H9 (cell line): Measurements from ENCODE around the gene LEFTY1. TPM values are rescaled to one million over a fixed set of nuclear protein-coding genes. Genes with fewer than 3 reads are reported as not detected.
A peak's percentile ranks its signal among the peaks of the same experiment; 100 is the strongest.

Source experiments
- DNase-seq: peaks from one replicate; pipeline ENCODE4 v3.0.0-alpha.2; 2017
- H2AFZ ChIP-seq: one replicate; pipeline ENCODE4 v1.6.1; 2013; ENCODE audit warnings: mild to moderate bottlenecking, low read length, control low read depth, moderate library complexity
- H2AK5ac ChIP-seq: 2 replicates; pipeline ENCODE4 v1.6.1; 2013; ENCODE audit warnings: low read length, control low read depth, mixed read lengths; ENCODE audit not compliant: insufficient read length
- H2BK120ac ChIP-seq: one replicate; pipeline ENCODE4 v1.6.1; 2013; ENCODE audit warnings: low read depth, mild to moderate bottlenecking, low read length, control low read depth, inconsistent platforms; ENCODE audit not compliant: poor library complexity, severe bottlenecking
- H2BK12ac ChIP-seq: 2 replicates; pipeline ENCODE4 v1.6.1; 2013; ENCODE audit warnings: low read length, control low read depth, mixed read lengths, low read depth; ENCODE audit not compliant: insufficient read length
- H2BK15ac ChIP-seq: 2 replicates; pipeline ENCODE4 v1.6.1; 2013; ENCODE audit warnings: low read depth, low read length, control low read depth
- H2BK20ac ChIP-seq: one replicate; pipeline ENCODE4 v1.6.1; 2013; ENCODE audit warnings: low read depth, mild to moderate bottlenecking, low read length, control low read depth, inconsistent platforms; ENCODE audit not compliant: poor library complexity, severe bottlenecking
- H2BK5ac ChIP-seq: 2 replicates; pipeline ENCODE4 v1.6.1; 2013; ENCODE audit warnings: low read length, control low read depth, mixed read lengths; ENCODE audit not compliant: insufficient read length
- H3K14ac ChIP-seq: 2 replicates; pipeline ENCODE4 v1.6.1; 2013; ENCODE audit warnings: low read length, control low read depth; ENCODE audit not compliant: insufficient read depth
- H3K18ac ChIP-seq: 2 replicates; pipeline ENCODE4 v1.6.1; 2013; ENCODE audit warnings: low read depth, mild to moderate bottlenecking, mixed read lengths, low read length, control low read depth; ENCODE audit not compliant: insufficient read length
- H3K23ac ChIP-seq: 2 replicates; pipeline ENCODE4 v1.6.1; 2013; ENCODE audit warnings: low read length, control low read depth, mixed read lengths, low read depth; ENCODE audit not compliant: insufficient read length
- H3K23me2 ChIP-seq: 2 replicates; pipeline ENCODE4 v1.6.1; 2013; ENCODE audit warnings: low read depth, mild to moderate bottlenecking, mixed read lengths, low read length, control low read depth; ENCODE audit not compliant: insufficient read length, poor library complexity, severe bottlenecking
- H3K27ac ChIP-seq: 2 replicates; pipeline ENCODE4 v1.5.1; 2013; ENCODE audit warnings: low read length, control low read depth, mixed read lengths, low read depth; ENCODE audit not compliant: insufficient read length
- H3K27me3 ChIP-seq: 2 replicates; pipeline ENCODE4 v1.6.1; 2013; ENCODE audit warnings: low read length, control low read depth, inconsistent platforms; ENCODE audit not compliant: insufficient read depth
- H3K4ac ChIP-seq: 2 replicates; pipeline ENCODE4 v1.6.1; 2013; ENCODE audit warnings: low read depth, mild to moderate bottlenecking, control low read depth, inconsistent platforms, low read length, moderate library complexity
- H3K4me1 ChIP-seq: 2 replicates; pipeline ENCODE4 v1.6.1; 2013; ENCODE audit warnings: low read length, control low read depth, inconsistent platforms; ENCODE audit not compliant: insufficient read depth
- H3K4me2 ChIP-seq: 2 replicates; pipeline ENCODE4 v1.6.1; 2013; ENCODE audit warnings: low read length, control low read depth, mixed read lengths; ENCODE audit not compliant: insufficient read length, insufficient read depth
- H3K56ac ChIP-seq: 2 replicates; pipeline ENCODE4 v1.6.1; 2013; ENCODE audit warnings: low read depth, mild to moderate bottlenecking, mixed read lengths, low read length, control low read depth; ENCODE audit not compliant: insufficient read length
- H3K79me1 ChIP-seq: 2 replicates; pipeline ENCODE4 v1.6.1; 2013; ENCODE audit warnings: low read depth, mild to moderate bottlenecking, moderate library complexity, low read length, control low read depth, inconsistent platforms; ENCODE audit not compliant: insufficient read depth, poor library complexity, severe bottlenecking
- H3K79me2 ChIP-seq: 2 replicates; pipeline ENCODE4 v1.6.1; 2013; ENCODE audit warnings: low read length, control low read depth, inconsistent platforms; ENCODE audit not compliant: insufficient read depth
- H3K9ac ChIP-seq: 2 replicates; pipeline ENCODE4 v1.6.1; 2013; ENCODE audit warnings: low read length, control low read depth, mixed read lengths; ENCODE audit not compliant: insufficient read length; ENCODE audit errors: extremely low read depth
- H3K9me3 ChIP-seq: one replicate; pipeline ENCODE4 v1.6.1; 2013; ENCODE audit warnings: low read depth, low read length, inconsistent platforms; ENCODE audit not compliant: control insufficient read depth
- H3T11ph ChIP-seq: one replicate; pipeline ENCODE4 v1.6.1; 2013; ENCODE audit warnings: mild to moderate bottlenecking, low read length, control low read depth, inconsistent platforms
- H4K20me1 ChIP-seq: one replicate; pipeline ENCODE4 v1.6.1; 2013; ENCODE audit not compliant: control insufficient read depth, insufficient read length, insufficient read depth
- H4K5ac ChIP-seq: 2 replicates; pipeline ENCODE4 v1.6.1; 2013; ENCODE audit warnings: low read depth, mild to moderate bottlenecking, mixed read lengths, low read length, control low read depth; ENCODE audit not compliant: insufficient read length
- H4K8ac ChIP-seq: replicated peaks from 2 replicates; pipeline ENCODE4 v1.6.1; 2013; ENCODE audit warnings: low read length, control low read depth, mixed read lengths, low read depth; ENCODE audit not compliant: insufficient read length
- H4K91ac ChIP-seq: 2 replicates; pipeline ENCODE4 v1.6.1; 2013; ENCODE audit warnings: low read depth, mild to moderate bottlenecking, moderate library complexity, mixed read lengths, low read length, control low read depth; ENCODE audit not compliant: insufficient read length
- H3K27ac Mint-ChIP-seq, 3 experiments: 2 replicates in 2 of 3; 3 replicates in 1 of 3; pipeline ENCODE4 v1.8.0; 2020 to 2021; ENCODE audit warnings: mixed read lengths in 3 of 3, mild to moderate bottlenecking in 1 of 3, moderate library complexity in 1 of 3
- H3K27me3 Mint-ChIP-seq: 2 replicates; pipeline ENCODE4 v1.8.0; 2021; ENCODE audit warnings: low read depth, mild to moderate bottlenecking, moderate library complexity, mixed read lengths
- H3K36me3 Mint-ChIP-seq, 3 experiments: 2 replicates in 2 of 3; 3 replicates in 1 of 3; pipeline ENCODE4 v1.8.0; 2020 to 2021; ENCODE audit warnings: low read depth in 3 of 3, mixed read lengths in 3 of 3; ENCODE audit not compliant: insufficient read depth in 1 of 3
- H3K4me1 Mint-ChIP-seq, 2 experiments: 2 replicates each; pipeline ENCODE4 v1.8.0; 2020; ENCODE audit warnings: mixed read lengths in 2 of 2
- H3K4me3 Mint-ChIP-seq, 2 experiments: 2 replicates in 1 of 2; 3 replicates in 1 of 2; pipeline ENCODE4 v1.8.0; 2020 to 2021; ENCODE audit warnings: mild to moderate bottlenecking in 2 of 2, mixed read lengths in 2 of 2, moderate library complexity in 1 of 2
- H3K9me3 Mint-ChIP-seq, 2 experiments: 2 replicates in 1 of 2; 3 replicates in 1 of 2; pipeline ENCODE4 v1.8.0; 2020; ENCODE audit warnings: mild to moderate bottlenecking in 2 of 2, mixed read lengths in 2 of 2, moderate library complexity in 1 of 2
- CTCF ChIP-seq: fragments of 200-600 bp; sonication (generic); conservative IDR thresholded peaks from 3 replicates; pipeline ENCODE4 v1.8.0; 2021; ENCODE audit warnings: antibody characterized with exemption, mild to moderate bottlenecking
- WGBS: extraction: QIAGEN DNeasy Blood & Tissue Kit; methylation state at CpG from one replicate; pipeline ENCODE4 v1.1.7; 2013; ENCODE audit warnings: missing lambda C conversion rate, low lambda C conversion rate, mixed read lengths; ENCODE audit not compliant: insufficient read length; ENCODE audit errors: extremely low coverage; 5-methylcytosine and 5-hydroxymethylcytosine counted together
- total RNA-seq: library from RNA; stranded (reverse); gene quantifications from 2 replicates; pipeline ENCODE4 v1.2.1, GENCODE V29; 2021

The LEFTY1 gene
- total RNA-seq, 1 experiment from 2014 or later, result 107 TPM

- Histone ChIP-seq H4K20me1 (no peaks in the 10 kb centered on the region), H2BK20ac (no peak overlapping the region), H3K4me2 (peak overlapping the region; percentile 83), H3T11ph (no peak overlapping the region), H3K4me1 (peaks cover 12% of the 10 kb centered on the region; the same call in 1 of the 2 replicates), H2BK15ac (no peak overlapping the region), H2BK120ac (no peak overlapping the region), H2AK5ac (no peak overlapping the region), H3K14ac (no peak overlapping the region), H3K27ac (no peak overlapping the region), H3K18ac (no peak overlapping the region), H3K56ac (no peak overlapping the region), H3K4ac (no peak overlapping the region), H3K27me3 (no peaks in the 10 kb centered on the region), H4K8ac (no peak overlapping the region), H2BK5ac (no peak overlapping the region), H3K9me3 (no peaks in the 10 kb centered on the region), H3K23me2 (peaks cover 21% of the 10 kb centered on the region), H3K23ac (no peak overlapping the region), H2AFZ (no peak overlapping the region), H4K91ac (no peak overlapping the region), H3K79me2 (peaks cover 9% of the 10 kb centered on the region; the same call in 1 of the 2 replicates), H2BK12ac (no peak overlapping the region), H4K5ac (no peak overlapping the region), H3K9ac (no peak overlapping the region), H3K79me1 (no peaks in the 10 kb centered on the region)
- TF ChIP-seq CTCF, result no peak
- H3K4me1 Mint-ChIP-seq, result peaks cover 34 to 51% of the 10 kb centered on the region in 2 experiments
- DNase-seq, result no peak
- no peaks in the 10 kb centered on the region for H3K9me3 Mint-ChIP-seq
- peak overlapping the region; percentile 78 to 88 for H3K4me3 Mint-ChIP-seq
- no peak overlapping the region; a peak in 1 of 7 replicates for H3K27ac Mint-ChIP-seq
- H3K36me3 Mint-ChIP-seq, result peaks cover 9 to 28% (median 10%) of the 10 kb centered on the region in 3 experiments; a peak in 5 of 7 replicates
- no CpG with 5 or more reads among the region's 5 CpGs for WGBS
- peaks cover 2% of the 10 kb centered on the region; the same call in 1 of the 2 replicates for H3K27me3 Mint-ChIP-seq
These were observed 8.3 kb downstream of the LEFTY1 start for GRCh38 chr1:225880636-225881035.
